ENCODE measurements around the gene ATG4C. TPM values are rescaled to one million over a fixed set of nuclear protein-coding genes. Genes with fewer than 3 reads are reported as not detected.

Gene ATG4C
- total RNA-seq, 1 experiment from 2014 or later: 9.5 TPM

- no peak for DNase-seq (ENCODE audit: low read depth)
Observed at GRCh38 chr1:62836856-62837540, 53.1 kb downstream of the ATG4C start.

DNA sequence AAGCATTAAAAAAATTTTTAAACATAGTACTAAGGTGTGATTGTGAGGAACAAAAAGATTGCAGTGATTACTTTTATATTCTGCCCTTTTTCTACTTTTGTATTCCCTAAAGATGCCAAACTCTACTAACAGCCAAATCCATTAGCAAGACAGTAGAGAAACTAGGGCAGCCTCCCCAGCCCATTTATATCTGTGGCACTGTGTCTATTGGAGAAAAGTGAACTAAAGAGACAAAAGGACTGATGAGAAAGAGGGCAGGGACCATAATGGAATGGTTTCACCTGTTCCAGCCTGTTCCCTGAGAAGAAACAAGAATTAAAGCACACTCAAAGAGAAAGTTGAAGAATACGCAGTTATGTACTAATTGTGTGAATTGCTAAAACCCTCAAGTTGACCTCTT, 56.6 kb downstream of the ATG4C start:
- DNase-seq (ENCODE audit: low read depth): no peak

GRCh38 chr1:62841587-62842169, 57.7 kb downstream of the ATG4C start:
- peak; percentile 60 for DNase-seq (ENCODE audit: low read depth)

- no peak for DNase-seq (ENCODE audit: low read depth)
Observed at GRCh38 chr1:62844030-62844429, 60.1 kb downstream of the ATG4C start.

GRCh38 chr1:62849031-62849430, 65.1 kb downstream of the ATG4C start:
- DNase-seq (ENCODE audit: low read depth): peak; percentile 4

GRCh38 chr1:62852253-62852652, 68.3 kb downstream of the ATG4C start:
- DNase-seq (ENCODE audit: low read depth): no peak

- DNase-seq (ENCODE audit: low read depth): no peak
Observed at GRCh38 chr1:62856960-62857359, 73.0 kb downstream of the ATG4C start.

DNA sequence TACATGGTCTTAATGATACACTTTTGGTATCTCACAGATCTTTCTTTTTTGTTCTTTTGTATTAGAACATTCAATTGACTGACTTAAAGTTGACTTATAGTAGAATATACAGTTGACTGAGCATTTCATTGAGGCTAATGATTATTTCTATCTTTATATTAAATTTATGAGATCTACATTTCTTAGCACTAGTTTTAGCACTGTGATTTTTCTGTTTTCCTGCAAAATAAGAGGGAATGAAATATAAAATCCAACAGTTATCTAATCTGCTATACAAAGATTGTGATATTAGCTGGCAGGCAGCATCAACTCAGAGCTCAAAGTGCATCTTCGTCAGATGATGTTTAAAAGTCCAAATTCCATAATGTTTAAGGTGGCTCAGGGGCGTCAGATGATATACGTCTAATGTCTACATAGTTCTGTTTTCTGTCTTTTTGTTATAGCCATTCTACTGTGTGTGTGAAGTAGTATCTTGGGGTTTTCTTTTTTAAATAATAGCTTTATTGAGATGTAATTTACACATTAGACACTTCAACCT, 85.4 kb downstream of the ATG4C start:
- no peak for DNase-seq (ENCODE audit: low read depth)

DNA sequence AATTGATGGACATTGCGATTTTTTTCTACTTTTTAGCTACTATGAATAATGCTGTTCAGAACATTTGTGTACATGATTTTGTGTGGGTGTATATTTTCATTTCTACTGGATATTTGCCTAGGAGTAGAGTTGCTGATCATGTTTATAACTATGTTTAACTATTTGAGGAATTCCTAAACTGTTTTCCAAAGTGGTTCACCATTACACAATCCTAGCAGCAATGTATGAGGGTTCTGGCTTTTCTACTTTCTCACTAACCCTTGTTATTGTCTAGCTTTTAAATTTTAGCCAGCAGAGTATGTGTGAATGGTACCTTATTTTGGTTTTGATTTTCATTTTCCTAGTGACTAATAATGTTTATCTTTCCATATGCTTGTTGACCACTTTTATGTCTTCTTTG, 86.2 kb downstream of the ATG4C start:
- no peak for DNase-seq (ENCODE audit: low read depth)

DNA sequence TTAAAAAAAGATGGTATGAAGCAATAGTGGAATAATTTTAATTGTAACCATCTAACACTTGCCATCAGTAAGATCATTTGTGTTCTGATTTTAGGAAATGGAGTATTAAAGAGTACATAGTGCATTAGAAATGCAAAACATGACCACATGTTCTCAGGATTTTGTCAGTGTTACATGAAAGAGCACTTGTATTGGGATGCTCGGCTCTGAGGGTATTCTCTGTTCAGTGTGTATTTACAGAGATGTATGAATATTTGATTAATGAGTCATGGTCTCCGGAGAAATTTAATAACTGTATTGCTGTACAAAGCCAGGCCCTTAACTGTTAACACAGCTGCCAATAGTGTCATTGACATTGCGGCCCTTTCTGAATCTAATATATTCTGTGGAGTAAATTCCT, 91.7 kb downstream of the ATG4C start:
- DNase-seq (ENCODE audit: low read depth): peak; percentile 6

DNA sequence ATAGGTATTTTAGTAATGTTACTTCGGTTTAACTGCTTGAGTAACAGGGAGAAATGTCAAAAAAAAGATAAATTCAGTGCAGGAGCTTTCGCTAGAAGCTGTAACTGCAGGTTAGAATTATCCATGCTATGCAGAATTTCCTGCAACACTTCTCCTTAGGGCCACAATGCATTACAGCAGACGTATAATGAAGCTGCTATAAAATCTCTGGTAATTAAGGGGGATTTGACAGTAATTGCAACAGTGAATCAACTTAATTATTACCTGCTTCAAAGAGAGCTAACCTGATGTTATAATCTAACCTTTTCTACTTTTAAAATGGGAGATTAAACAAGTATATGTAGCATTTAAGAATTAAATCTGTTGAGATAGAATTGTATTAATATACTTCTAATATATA, 92.6 kb downstream of the ATG4C start:
- DNase-seq (ENCODE audit: low read depth): no peak

- no peak for DNase-seq (ENCODE audit: low read depth)
Observed at GRCh38 chr1:62877579-62877978, 93.6 kb downstream of the ATG4C start.

- DNase-seq (ENCODE audit: low read depth): no peak
Observed at GRCh38 chr1:62879962-62880361, 96.0 kb downstream of the ATG4C start.

DNA sequence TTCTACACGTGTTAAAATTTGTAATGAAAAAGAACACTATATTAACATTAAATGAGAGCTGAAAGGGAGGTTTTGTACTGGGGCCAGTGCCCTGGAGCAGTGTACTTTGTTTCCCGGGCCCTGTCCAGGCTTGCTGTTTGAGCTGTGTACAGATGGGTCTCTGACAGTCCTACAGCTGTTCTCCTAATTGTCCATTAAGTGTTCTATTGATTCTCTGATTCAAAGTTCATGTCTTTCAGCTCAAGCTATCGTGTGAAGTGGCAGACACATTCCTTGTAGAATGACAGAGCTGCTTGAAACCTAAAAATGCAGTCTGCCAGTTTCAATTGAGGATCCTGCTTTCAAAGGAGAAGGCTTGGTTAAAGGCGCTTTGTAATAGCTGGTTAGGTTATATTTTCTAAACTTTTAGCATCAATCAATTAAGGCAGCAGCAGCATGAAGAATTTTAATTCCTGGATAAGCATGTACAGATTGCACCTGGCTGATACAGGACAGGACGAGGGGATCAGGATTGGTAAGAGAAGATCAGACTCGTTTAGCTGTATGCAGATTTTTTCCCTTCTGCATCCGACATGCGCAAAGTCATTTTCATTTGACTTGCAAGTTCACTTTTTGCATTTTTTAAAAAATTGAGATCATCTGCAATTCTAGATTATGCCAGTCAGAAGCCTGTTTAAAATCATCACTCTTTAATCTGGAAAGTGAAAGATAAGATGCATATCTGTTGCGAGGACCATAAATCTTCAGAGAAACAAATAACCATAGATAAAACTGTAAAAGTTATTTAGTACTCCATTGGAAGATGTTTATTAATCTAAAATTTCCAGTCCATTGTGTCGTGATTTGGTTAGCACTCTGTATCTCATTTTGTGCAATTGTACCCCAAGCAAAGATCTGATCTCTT, 98.5 kb downstream of the ATG4C start:
- no peak for DNase-seq (ENCODE audit: low read depth)

GRCh38 chr1:62884156-62884740, 100.3 kb downstream of the ATG4C start:
- DNase-seq (ENCODE audit: low read depth): no peak

DNA sequence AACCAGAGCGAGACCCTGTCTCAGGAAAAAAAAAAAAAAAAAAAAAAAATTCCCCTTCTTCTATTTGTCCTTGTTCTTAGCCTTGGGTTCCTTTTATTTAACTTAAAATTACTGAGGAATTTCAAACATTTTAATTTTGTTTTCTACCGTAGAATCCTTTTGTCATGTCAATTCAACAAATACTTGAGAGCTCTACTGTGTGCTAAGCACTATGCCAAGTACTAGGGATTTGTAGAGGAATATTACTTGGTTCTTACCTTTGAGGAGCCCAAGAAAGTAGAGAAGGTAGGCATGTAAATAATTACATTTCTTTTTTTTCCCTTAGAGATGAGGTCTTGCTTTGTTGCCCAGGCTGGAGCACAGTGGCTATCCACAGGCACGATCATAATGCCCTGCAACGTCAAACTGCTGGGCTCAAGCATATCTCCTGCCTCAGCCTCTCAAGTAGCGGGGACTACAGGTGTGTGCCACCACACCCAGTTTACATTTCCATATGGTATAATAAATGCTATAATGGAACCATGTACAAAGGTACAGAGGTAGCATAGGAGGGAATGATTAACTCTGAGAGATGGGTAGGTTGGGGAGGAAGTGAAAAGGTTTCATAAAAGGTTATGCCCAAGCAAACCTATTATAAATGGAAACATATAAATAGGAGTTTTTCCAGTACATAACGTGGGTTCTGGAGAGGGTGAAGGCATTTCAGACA, 104.0 kb downstream of the ATG4C start:
- no peak for DNase-seq (ENCODE audit: low read depth)

DNA sequence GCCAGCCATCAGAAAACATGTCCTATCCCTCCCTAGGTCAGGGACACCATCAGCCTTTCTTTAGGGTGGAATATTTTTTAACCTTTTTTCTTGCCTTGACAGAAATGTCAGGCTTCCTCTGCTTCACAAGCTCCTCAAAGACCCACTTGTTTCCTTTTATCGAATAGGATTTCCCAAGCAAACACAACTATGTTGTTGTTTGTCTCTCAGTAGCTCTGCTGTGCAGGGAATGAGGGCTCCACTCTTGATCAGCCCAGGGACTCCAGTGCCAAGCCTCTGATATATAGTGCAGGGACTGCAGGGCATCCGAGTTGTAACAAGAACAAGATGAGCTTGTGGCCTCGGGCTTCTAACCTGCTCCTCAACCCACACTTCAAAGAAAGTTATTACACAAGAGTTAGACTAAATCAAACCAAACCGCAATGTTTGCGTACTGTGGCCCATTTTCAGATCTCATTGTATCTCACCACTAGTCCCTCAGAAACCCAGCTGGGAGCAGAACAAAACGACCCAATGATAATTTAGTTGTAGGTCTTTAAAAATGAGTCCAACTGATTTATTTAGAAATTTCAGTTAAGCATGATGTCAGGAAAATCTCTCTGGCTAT, 108.1 kb downstream of the ATG4C start:
- peak; percentile 7 for DNase-seq (ENCODE audit: low read depth)

- no peak for DNase-seq (ENCODE audit: low read depth)
Observed at GRCh38 chr1:62897788-62898187, 113.9 kb downstream of the ATG4C start.

DNA sequence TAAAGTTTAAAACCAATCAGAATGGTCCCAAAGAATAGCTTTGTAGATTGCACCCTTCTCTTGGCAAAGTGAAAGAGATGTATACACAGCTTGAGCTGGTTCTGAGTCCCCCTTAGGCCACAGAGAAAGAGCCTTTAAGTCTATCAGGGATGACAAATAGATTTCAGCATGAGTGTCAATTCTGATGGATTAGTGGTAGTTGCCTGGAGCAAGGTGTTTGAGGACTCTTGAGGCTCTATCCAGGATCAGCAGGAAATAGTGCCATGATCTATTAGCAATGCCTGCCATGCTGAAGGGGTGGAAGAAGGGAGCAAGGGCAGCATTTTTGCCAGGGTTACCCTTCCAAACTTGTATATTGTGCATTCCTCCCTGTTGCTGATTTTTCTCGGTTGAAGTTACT, 116.6 kb downstream of the ATG4C start:
- no peak for DNase-seq (ENCODE audit: low read depth)

- DNase-seq (ENCODE audit: low read depth): no peak
Observed at GRCh38 chr1:62901650-62902049, 117.7 kb downstream of the ATG4C start.

DNA sequence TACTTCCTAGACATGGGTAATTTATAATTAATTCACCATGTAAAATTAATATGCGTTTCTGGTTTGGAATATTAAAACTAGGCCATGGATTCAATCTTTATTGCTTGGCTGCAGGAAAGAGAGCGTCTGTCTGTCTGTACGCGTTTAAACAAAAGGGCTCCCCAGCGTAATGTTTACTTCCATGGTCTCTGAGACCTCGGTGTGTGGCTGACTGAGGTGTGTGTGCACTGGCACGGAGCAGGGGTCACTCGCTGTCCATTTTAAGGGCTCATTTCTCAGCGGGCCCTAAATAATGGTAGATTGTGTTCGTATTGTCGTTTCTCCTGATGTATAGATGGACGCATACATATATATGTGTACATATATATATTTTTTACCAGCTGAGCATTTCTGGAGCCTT, 119.6 kb downstream of the ATG4C start:
- no peak for DNase-seq (ENCODE audit: low read depth)
